Fibroblast of villous mesenchyme (primary cell): ENCODE data around the gene CNPPD1. TPM values are rescaled to one million over a fixed set of nuclear protein-coding genes. Genes with fewer than 3 reads are reported as not detected.
A peak's percentile ranks its signal among the peaks of the same experiment; 100 is the strongest.

Source experiments
- DNase-seq: peaks from one replicate; pipeline ENCODE4 v3.0.0-alpha.2; 2010; ENCODE audit warnings: low read depth
- H3K4me3 ChIP-seq: 2 replicates; pipeline ENCODE4 v1.5.1; 2011; ENCODE audit warnings: low read depth, mild to moderate bottlenecking, low read length
- CTCF ChIP-seq: IDR thresholded peaks from 2 replicates; pipeline ENCODE4 v1.5.1; 2012; ENCODE audit warnings: low read depth, mild to moderate bottlenecking, low read length; ENCODE audit not compliant: insufficient read depth
- total RNA-seq: library from RNA; depleted of rRNA; stranded (reverse); fragments of >200 nt; gene quantifications from 2 replicates; pipeline ENCODE4 v1.2.3, GENCODE V29; 2012

The CNPPD1 gene
- total RNA-seq, 1 donor: 17.7 TPM

- H3K4me3 ChIP-seq: no peak overlapping the region
- TF ChIP-seq CTCF: no peak
- DNase-seq: no peak
Observed at GRCh38 chr2:219182331-219183150, 5.8 kb upstream of the CNPPD1 start.

DNA sequence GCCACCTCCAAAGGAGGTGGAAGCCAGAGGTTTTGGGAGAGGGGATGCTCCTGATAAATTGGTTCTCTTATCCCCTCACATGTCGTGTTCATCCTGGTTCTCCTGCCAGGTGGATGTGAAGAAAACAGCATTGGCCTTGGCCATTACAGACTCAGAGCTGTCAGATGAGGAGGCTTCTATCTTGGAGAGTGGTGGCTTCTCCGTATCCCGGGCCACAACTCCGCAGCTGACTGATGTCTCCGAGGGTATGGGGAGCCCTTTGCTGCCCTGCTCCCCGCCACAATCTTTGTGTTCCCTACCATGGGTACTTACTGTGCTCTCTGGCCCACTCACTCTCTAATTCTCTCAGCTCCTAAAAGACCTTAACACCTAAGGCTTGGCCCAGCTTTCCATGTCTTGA is 4.8 kb upstream of the CNPPD1 start:
- H3K4me3 ChIP-seq: no peak overlapping the region
- no peak for TF ChIP-seq CTCF
- DNase-seq: no peak

DNA sequence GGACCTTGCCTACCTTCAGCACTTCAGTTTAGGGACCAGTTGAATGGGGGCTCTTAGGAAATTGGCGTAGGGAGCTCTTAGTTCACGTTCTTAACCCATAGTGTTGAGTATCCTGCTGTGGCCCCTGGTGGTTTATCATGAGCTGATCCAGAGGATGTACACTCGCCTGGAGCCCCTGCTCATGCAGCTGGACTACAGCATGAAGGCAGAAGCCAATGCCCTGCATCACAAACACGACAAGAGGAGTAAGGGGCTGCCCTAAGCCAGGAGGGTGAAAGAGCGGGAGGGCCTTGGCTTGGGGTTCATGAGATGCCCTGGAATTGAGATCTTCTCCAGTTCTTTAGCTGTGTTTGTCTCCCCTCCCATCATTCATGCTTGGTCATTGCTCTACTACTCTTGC is 4.2 kb upstream of the CNPPD1 start:
- no peak overlapping the region for H3K4me3 ChIP-seq
- no peak for TF ChIP-seq CTCF
- DNase-seq: no peak

DNA sequence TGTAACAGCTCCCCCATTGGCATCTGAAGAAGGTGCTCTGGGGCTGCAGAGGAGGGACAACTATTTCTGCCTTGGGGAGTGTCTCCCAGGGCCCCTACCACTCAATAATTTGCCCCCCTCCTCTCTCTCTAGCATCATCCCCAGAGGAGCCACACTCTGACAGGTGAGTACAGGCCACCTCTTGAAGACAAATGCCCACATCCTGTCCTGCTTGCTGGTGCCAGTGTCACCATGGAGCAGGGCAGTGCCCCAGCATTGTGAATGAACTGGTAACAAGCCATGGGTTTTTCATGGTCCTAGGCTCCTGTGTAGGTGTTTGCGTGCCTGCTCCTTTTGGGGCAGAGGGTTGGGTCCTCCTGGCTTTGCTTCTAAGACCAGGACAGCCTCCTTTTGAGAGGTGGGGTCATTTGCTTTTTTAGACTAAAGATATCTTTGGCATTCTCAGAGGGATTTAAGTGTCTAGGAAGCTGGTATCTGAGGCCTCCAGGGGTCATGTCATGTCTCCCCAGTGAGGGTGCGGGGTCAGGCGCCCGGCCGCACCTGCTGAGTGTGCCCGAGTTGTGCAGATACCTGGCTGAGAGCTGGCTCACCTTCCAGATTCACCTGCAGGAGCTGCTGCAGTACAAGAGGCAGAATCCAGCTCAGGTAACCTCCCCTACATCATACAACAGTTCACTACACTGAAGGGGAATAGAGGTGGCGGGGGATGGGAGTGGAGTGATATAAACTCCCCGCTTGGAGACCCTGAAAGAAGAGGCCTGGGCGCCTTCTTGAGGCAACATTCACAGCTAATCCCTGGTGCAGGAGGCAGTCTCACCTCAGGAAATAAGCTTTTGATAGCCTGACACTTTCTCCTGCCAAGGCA is 3.1 kb upstream of the CNPPD1 start:
- no peak overlapping the region for H3K4me3 ChIP-seq
- DNase-seq: no peak
- TF ChIP-seq CTCF: no peak

DNA sequence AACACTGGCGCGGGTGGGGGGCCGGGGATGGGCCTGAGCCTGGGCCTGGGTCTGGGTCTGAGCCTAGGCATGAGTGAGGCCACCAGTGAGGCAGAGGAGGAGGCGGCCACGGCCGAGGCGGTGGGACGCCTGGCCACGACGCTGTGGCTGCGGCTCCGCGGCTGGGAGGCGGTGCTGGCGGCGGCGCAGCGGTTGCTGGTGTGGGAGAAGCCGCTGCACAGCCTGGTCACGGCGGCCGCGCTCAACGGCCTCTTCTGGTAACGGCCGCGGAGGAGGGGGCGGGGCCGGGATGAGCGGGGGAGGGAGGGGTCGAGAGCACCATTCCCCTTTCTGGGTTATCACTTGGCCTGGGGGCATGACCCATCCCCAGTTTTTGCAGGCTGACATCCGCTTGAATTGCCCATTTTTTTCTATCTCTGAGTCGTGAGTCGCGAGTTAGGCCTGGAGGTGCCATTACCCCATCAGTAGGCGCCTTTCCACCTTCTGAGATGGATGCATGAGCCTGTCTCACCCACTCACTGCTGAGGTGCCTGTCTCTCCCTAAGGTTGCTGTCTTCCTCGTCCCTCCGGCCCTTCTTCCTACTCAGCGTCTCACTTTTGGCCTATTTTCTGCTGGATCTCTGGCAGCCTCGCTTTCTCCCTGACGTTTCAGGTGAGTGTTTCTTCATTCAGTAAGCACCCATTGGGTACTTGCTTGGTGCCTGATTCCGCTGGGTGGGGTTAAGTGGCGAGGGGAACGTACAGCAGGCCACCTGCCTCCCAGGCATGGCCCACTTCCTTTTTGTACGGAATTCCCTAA is 1.9 kb upstream of the CNPPD1 start:
- TF ChIP-seq CTCF: no peak
- DNase-seq: peak; percentile 32
- H3K4me3 ChIP-seq: peak overlapping the region; percentile 82

GRCh38 chr2:219177552-219178376 is 1.0 kb upstream of the CNPPD1 start, which contains the start of gene RETREG2:
Gene RETREG2 (plus strand): TSS chr2:219178275. CDS start chr2:219178353, 78 bp downstream.
- TF ChIP-seq CTCF: peak; percentile 19
- DNase-seq: peak; percentile 94
- peak within 1 kb of the TSS; percentile 83 for H3K4me3 ChIP-seq
